NCI-H1105 treated with DMSO at 0.1 percent for 48 hours (cell line): Measurements from ENCODE around the gene HOXB9.
A peak's percentile ranks its signal among the peaks of the same experiment; 100 is the strongest.

Source experiments
- DNase-seq: peaks from one replicate; lab custom pipeline; 2025; lab: John Stamatoyannopoulos, UW

The HOXB9 gene

DNA sequence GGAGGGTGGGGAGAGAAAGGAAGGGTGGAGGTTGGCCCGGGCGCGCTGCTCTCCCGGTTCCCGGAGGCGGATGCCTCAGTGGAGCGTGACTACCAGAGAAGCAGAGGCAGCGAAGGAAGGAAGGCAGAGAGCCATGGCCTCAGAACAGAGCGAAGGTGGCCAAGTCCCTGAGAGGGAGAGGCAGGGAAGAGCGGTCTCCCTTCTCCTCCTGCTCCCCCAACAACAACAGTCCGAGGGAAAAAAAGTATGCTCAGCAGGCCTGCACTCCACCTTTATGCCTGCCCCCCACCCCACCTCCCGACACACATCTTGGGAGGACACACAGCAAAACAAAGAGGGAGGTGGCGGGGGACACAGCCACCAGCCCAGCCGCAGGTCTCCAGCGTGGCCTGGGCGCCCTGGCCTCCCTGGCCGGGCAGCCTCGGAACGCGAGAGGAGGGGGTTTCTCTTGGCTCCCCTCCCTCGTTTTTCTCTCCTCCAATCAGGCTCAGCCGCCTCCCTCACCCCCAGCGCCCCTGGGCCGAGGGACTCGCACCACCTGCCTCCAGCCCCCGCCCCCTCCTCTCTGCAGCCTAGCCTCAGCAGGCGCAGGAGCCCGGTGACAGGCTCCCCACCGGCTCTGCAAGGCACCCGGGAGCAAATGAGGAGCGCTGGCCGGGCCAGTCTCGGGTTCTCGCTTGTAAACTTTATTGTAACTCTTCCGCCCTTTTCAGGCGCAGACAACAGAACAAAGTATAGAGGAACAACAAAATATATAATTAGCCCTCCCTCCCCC lies 14.3 kb downstream of the HOXB9 start:
- peak; percentile 66 for DNase-seq

DNA sequence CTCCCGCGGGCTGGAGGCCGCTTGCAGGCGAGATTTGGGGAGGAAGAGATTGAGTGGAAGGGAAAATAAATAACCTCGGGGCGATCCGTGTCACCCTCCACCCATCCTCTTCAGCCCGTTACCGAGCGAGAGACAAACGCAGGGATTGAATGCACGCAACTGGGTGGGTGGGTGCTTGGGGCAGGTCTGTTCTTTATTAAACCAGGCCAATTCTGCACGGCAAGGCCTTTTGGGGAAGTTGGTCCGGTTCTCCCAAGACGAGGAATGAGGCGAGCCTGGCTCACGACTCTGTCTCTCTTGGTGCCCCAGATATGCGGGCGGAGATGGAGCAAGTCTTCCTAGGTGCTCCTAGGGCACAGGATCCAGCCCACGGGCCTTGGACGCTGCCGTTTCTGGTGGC lies 14.9 kb downstream of the HOXB9 start:
- DNase-seq: peak; percentile 23

GRCh38 chr17:48610282-48611211 lies 15.6 kb downstream of the HOXB9 start, which contains the start of gene HOXB7:
Gene HOXB7, minus strand, starts transcription at chr17:48611017. Its CDS starts 99 bp downstream, at chr17:48610918.
- peak; percentile 52 for DNase-seq

DNA sequence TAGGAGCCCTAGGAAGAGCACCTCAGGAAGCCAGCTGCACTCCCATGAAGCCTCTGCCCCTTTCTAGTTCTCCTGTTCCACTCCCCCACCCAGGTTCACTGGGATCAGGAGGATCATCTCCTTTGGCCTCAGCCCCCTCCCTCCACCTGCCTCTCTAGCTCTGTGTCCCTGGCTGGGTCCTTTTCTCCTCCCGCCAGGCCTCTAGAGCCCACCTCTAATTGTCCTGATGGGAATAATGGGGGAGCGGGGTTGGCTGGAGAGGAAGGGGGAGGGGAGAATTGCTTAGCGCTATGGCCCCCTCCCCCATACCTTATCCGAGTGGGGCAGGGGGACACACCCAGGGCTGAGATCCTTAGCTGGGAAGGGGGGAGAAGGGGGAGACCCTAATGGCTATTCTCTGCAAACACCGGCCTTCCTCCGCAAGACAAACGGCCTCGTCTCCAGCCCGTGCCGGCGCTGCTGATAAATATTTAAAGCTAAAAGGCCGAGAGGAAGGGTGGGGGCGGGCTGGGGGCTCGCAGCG lies 16.3 kb downstream of the HOXB9 start:
- peak; percentile 23 for DNase-seq

DNA sequence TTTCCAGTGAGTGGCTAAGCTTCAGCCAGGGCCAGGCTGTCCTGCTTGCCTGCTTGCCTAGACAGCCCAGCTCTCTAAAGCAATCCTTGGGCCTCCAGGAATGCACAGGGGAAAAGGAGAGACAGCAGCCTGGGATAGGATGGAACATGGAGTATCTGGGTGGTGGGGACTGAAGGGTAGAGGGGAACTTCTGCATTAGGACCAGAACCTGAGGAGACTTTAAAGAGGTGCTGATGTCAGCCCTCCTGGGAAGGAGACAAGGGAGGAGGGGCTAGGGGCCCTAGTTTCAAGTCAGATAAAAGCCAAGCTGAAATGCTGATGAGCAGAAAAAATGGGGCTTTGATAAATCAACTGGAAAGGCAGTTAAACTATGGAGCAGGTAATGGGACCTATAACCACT lies 17.1 kb downstream of the HOXB9 start:
- DNase-seq: no peak

- no peak for DNase-seq
Measured at GRCh38 chr17:48608494-48608834, 17.7 kb downstream of the HOXB9 start.

DNA sequence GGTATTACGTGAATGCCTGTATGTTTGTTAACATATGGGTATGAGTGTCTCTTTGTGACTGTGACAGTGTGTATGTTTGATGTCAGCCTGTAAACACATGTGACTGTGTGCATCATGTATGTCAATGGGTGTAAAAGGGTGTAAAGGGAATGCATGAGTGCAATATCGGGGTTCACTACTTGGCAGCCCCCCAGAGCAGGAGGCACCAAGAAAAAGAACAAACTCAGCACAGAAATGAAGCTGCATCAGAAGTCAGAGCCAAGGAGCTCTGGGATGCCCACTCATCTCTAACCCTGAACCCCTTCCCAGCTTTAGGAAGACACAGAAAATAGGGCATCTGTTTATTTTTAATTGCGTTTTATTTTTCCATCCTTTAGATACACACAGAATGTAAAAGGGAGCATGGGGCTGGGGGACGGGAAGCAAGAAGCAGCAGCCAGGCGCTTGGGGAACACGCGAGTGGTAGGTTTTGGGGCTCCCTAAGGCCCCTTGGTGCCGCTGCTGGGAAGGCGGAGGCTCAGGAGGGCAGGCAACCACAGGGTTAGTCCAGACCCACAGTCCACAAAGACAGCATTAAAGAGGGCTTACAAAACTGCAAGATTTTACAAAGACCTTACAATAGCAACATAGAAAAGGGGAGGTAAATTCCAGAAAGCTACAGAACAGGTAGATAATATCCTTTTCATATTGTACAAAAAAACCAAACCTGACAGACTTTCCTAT lies 19.1 kb downstream of the HOXB9 start:
- no peak for DNase-seq

DNA sequence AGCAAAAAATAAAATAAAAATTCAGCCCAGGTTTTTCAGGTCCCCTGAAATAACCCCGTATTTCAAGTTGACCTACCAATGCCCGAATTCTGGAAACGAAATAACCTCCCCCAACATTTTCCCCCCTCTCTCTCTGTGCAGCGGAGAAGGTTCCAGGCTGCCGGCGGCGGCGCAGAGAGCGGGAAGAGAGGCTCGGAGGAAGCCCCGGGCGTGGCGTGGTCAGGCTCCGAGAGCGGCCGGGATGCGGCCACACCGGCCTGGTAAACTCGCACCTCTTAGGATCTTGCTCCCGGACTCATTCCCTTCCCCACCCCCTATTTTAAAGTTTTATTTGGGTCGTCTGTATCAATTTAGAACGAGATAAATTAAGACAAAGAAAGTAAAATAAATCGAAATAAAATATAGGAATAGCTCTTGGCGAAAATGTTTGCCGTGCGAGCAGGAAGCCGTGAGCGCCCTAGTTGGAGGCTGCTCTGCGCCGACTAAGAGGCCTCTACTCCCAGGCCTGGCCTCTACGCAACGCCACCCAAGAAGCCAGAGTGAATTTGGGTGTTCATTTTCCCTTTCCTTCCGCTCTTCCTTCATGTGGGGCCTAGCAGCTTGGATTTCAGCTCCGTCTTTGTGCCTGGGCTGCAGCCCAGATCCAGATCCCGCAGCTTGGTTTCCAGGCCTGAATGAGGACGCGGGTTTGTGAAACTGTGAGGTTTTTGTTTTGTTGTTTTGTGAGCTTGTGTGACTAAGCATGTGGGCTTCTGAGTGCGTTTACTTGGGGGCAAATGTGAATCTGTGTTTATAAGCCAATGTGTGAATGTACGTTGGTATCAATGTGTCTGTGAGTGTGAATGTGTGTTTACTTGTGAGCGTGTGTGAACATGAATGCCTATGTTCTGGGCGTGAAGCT lies 19.9 kb downstream of the HOXB9 start:
- DNase-seq: no peak

DNA sequence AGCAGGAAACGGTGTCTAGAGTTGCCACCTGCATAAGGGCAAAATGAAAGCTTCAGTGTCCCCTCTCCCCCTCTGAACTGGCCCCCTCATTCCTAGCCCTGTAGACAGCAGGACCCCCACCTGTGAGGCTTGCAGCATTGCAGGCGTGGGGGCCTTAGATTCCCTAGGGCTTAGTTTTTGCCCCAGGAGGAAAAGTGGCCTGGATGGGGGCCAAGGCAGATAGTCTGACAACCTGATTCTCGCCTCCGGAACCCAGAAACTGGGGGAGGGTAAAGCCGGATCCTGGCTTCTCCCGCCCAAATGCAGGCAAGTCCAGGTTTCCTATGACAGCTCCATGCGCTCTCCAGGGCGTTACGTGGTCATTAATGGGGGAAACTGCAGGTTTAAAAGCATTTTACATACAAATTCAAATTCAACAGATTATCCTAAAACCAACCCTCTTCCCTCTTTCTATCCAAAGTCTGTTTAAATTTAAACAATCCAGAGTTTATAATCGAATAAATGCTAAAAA lies 20.7 kb downstream of the HOXB9 start:
- DNase-seq: no peak

DNA sequence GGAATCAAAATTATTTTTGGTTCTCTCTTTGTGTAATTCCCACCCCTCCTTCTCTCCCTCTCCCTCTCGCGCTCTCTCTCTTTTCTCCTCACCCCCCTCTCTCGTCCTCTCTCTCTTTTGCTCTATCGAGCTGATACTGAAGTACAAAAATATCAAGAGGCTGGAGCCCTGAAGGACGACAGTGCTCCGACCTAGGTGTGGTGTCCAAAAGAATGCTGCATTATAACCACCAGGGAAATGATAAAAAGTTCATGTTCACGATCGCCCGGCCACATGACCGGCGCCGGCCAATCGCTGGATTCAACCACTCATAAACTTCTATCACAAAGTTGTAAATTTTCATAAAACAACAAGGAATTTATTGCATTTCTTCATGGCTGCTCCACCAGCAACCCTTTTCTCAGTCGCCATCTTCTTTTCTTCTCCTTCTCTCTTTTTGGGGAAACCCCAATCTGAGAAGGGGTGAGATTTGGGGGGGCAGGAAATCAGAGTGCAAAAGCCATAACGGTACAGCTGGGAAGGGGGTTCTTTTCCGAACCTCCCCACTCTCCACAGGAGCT lies 21.3 kb downstream of the HOXB9 start, which contains the start of gene HOXB6:
Gene HOXB6 (minus strand): TSS at position 217 of the 560 bp plus-strand sequence. CDS start 6,836 bp downstream, outside the sequence.
- DNase-seq: no peak

DNA sequence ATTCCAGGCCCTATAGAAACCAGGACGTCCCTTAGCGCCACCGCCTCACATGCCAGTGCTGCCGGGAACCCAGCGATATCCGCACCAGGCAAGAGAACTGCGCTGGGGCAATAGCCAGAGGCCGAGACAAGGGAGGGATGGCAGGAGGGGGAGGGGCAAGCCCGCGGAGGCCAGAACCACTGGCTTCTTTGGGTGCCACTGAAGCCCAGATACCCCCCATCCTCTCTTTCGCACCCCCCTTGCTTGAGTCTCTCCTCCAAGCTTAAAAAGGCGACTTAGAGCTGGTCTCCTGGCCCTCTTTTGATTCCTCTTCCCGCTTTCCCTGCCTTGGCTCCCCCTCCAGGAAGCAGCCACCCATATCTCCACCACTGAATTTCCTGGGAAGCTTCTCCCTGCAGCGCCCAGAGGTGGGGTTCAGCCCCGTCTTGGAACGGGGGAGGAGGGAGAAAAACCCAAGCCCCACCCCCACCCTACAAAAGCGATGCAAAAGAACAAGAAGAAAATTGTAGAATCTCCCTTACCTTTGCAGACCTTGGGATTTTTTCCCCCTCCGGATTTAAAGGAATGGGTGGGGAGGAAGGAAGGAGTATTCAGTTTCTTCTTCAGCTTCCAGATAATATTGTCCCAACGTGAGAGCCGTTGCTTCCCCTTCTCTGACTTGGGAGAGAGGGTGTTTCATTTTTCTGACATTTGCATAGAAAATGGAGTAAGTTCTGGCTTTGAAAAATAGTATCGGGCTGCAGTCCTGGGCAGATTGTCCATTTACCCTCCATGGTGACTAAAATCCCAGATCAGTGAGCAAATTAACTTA lies 22.0 kb downstream of the HOXB9 start:
- no peak for DNase-seq

- DNase-seq: no peak
Measured at GRCh38 chr17:48601539-48602425, 24.4 kb downstream of the HOXB9 start.

DNA sequence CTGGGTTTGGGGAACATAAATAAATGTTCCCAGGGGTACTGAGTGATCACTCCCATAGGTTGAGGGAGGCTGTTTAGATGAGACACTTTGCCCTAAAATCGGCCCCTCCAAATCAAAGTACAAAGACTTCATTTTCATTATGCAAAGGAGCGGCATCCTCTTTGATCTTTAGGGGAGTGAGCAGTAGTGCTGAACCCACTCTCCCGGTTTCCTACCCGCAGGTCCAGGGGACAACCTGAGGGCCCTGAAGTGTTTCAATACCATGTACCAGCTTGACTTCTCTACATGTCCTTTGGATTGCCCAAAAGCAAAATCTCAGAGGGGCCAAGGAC lies 25.0 kb downstream of the HOXB9 start:
- DNase-seq: no peak

- no peak for DNase-seq
Measured at GRCh38 chr17:48600244-48601098, 25.7 kb downstream of the HOXB9 start.

DNA sequence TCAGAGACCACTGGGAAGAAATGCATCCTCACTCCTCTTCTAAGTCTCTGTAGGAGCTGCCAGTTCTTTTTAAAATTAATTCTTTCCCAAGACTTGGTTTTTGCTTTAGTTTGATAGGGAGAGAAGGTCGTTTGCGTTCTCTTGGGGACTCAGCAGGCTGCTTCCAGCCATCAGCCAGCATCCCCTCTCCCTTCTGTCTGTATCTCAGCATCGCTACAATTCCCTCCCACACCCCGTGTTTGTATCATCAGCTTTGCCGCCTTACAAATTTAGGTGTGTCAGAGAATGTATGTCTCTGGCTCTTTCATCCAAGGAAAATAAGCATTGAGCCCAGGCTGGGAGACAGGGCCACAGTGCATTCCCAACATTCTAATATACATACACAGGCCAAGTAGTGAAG lies 26.8 kb downstream of the HOXB9 start:
- DNase-seq: no peak

- DNase-seq: no peak
Measured at GRCh38 chr17:48598736-48599135, 27.4 kb downstream of the HOXB9 start.

- no peak for DNase-seq
Measured at GRCh38 chr17:48597778-48598631, 28.2 kb downstream of the HOXB9 start.
